ENCODE results near the gene CIBAR2.

The CIBAR2 gene

DNA sequence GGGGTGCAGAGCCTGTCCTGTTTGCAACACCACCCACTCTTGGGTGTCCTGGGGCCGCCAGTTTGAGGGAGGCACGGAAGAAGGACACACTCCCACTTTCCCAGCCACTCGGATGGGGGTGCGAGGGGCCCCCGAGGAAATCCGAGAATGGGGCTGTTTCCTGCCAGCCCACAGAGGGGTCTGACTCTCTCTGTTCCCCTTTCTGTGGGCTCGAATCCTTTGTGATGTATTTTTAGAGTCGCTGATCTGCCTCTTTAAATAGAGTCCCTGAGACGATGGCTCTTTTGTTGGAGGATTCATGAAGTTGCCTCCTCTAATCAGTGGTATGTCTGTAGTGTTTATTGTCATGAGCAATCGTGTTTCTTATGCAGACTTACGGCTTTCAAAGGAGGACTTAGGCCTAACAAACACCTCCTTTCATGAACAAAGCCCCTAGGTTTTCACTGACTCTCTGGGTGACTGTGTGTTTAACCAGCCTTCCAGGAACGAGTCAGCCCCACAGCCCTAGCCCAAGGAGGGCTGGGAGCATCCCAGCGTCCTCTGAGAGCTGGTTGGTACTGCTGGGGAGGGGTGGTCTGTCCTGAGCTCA, 29.1 kb downstream of the CIBAR2 start:
- DNase-seq (ENCODE audit: low read depth in 2 of 2) = no peak

DNA sequence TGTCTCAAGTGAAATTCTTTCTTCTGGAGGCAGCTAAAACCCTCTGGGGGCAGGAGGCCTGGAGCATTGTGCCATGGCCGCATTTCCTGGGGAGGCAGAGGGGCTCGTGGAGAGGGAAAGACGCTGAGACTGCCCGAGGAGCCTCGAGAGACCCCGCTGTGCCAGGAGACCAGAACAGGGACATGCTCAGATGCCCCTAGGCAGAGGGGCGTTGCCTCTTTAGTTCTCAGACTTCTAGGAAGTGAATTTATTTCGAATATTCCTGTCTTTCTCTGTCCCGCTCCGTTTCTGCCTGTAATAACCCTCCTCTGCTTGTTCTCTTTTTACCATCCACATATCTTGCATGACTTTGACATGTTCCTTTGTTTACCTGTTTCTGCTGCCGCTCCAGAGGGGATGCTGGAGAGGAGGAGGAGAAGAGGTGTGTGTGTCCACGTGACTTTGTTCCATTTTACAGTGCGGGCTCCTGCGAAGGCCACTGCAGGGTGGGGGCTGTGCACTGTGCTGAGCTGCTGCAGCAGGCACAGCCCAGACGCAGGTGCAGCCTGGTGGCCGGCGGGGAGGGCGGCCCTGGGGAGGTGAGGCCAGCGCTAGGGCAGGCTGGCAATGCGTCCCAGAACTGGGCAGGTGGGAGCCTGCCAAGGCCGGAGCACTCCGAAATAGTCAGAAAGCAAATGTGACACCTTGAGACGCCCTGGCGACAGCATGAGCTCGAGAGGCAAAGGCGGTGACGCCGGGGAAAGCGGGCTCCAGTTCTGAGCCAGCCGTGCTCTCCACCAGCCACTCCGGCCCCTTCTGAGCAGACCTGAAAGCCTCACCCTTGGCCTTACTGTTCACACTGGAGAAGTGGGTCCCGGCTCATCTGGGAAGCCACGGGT, 29.9 kb downstream of the CIBAR2 start:
- DNase-seq (ENCODE audit: low read depth in 2 of 2) = no peak

DNA sequence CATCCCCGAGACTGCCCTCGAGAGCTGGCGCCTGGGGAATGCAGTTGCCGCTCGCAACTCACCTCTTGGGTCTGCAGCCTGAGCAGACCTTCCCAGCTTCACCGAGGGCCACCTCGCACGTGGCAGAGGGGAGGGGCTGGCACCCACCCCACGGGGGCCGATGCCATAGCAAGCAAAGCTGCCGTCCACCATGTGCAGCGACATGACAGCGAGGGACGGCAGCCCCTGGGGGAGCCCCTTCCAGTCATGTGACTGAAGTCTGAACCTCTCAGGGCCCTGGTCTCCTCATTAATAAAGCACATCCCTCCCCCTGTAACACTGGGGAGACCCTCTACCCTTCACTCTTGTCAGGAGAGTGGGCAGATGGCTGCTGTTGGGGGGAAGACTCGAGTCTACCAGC, 30.5 kb downstream of the CIBAR2 start:
- no peak for DNase-seq (ENCODE audit: low read depth in 2 of 2)

DNA sequence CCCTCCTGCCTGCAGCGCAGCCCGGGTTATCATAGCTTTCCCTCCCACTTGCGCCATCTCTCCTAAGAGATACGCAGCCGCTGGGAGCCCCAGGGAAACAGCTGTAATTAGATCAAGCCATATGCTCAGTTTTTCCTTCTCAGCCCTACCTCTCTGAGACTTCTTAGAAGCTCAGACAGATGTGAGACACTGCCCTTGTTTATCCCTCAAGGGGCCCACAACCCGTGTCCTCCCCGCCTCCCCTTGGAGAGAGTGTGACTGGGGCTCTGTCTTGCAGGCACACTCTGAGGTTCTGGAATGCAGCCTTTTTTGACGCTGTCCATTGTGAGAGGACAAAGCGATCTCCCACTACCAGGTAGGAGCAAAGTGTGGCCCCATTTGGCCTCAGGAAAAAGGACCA, 31.2 kb downstream of the CIBAR2 start:
- no peak for DNase-seq (ENCODE audit: low read depth in 2 of 2)

DNA sequence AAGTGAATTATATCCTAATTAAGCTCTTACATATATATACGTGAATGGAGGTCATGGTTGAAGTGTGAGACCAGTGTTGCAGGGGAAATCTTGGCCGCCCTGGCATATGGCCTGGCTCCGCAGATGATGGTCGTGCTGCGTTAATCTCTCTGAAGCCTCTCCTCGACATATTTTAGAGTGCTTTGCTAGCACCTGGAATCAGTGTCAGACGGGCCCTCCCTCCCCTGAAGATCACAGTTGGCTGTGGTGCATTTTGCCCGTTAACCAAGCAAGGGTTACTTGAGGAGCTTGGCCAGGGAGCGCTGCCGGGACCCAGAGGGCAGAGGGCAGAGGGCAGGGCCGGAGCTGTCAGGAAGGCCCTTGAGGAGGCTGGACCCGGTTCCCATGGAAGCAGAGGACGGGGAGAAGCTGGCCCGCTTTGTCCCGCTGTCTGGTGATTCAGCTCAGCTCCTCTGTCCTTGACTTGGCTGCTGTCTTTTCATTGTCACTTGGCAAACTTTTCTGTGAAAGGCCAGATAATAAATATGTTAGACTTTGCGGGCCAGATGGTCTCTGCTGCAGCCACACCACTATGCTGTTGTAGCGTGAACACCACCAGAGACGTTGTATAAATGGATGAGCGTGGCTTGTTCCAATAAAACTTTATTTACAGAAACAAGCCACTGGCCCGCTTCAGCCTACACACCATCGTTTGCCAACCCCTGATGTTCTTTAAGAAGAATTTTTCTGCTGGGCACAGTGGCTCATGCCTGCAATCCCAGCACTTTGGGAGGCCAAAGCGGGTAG, 32.3 kb downstream of the CIBAR2 start:
- DNase-seq (ENCODE audit: low read depth in 2 of 2) = no peak

DNA sequence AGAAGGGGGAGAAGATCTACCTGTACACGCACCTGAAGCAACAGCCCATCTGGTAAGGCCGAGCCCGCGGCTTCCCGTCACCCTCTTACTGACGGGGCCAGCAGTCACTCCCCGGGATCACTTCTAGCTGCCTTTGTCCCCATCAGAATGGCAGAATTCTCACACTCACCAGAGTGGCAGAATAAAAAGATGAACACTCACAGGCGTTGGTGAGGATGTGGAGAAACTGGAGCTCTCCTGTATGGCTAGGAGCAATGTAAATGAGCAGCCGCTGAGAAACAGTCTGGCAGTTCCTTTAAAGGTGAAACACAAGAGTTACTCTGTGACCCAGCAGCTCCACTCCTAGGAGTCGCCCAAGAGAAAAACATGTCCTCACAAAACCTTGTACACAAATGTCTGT, 33.3 kb downstream of the CIBAR2 start:
- DNase-seq (ENCODE audit: low read depth in 2 of 2) = no peak

DNA sequence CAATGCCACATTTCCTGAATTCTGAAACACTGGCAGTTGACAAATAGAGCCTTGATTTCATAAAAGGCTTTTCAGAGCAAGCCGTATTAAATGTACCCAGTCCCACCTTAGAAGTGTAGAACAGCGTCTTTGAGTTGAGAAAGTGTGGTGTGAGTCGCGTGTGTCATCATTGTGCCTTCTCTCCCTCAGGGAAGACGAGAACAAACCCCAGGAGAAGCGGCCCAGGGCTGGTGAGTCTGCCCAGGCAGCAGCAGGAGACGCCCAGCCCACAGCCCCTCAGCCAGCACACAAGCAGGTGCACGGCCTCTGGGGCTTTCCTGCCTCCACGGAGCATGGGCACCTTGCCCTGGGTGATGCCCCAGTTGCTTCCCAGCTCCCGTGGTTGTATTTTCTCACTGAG, 34.0 kb downstream of the CIBAR2 start:
- no peak for DNase-seq (ENCODE audit: low read depth in 2 of 2)

DNA sequence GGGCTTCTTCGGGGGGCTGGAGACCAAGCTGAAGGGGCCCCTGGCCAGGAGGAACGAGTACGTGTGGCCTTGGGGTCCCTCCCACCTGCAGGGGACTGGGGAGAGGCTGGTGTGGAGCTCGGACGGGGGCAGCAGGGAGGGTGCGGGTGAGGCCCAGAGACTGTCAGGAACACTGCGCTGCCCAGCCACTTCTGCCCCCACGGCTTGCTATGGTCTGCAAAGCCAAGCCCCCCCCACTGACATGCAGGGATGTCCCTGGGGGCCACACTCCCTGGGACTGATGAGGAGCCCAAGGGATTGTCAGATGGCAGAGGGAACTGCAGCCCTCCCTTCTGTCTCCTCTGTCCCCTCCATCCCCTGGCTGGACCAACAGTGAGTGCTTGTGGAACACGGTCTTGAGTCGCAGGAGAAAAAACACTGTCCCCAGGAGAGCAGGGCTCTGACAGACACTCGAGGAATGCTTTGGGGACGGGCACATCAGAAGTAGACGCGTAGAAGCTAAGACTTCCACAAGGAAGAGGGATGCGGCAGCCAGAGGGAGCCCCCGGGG, 34.6 kb downstream of the CIBAR2 start:
- DNase-seq (ENCODE audit: low read depth in 2 of 2) = no peak

DNA sequence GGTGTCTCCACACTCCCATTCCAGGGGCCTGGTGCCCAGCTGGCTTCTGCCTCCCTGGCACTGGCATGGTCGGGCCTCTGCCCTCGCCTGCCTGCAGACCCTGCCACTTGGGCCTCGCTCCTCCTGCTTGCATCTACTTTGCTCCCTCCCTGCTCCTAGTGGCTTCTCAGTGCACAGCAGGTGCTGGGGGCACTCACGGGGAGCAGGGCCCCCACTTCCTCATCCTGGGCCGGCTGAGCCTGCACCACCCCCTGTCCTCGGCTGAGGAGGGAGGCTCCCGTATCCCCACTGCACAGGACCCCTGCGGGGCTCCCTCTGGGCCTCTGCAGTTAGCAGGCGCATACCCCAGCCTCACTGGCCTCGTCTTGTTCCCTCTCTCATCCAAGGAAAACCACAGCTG, 35.2 kb downstream of the CIBAR2 start:
- DNase-seq (ENCODE audit: low read depth in 2 of 2) = no peak

DNA sequence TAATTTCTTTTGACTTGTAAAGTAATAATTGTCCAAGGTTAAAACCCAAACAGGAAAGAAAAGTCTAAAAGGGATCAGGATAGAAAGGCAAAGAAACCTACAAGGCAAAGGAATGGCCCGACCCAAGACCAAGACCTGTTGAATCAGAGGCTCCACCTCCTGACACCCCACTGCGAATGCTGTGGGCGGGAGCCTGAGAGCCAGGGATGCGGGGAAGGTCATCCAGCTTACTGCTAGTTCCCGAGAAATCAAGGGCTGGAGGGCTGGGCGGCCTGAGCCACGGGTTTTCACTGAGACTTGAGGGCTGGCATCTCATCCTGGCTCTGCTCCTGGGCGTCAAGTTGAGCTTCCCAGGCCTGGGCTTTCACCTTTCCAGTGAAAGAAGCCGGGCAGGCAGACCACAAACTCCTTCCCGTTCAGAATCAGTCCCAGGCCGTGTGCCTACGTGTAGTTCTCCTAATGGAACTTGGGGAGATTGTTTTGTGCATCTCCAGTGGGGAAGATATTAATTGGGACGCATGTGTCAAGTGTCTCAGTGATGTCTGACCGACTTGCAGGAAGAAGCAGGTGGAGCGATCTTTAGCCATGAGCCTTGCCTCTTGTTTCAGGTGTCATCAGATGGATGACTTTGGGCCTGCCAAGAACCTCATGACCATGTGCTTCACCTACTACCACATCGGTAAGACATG, 36.9 kb downstream of the CIBAR2 start:
- DNase-seq (ENCODE audit: low read depth in 2 of 2) = no peak

DNA sequence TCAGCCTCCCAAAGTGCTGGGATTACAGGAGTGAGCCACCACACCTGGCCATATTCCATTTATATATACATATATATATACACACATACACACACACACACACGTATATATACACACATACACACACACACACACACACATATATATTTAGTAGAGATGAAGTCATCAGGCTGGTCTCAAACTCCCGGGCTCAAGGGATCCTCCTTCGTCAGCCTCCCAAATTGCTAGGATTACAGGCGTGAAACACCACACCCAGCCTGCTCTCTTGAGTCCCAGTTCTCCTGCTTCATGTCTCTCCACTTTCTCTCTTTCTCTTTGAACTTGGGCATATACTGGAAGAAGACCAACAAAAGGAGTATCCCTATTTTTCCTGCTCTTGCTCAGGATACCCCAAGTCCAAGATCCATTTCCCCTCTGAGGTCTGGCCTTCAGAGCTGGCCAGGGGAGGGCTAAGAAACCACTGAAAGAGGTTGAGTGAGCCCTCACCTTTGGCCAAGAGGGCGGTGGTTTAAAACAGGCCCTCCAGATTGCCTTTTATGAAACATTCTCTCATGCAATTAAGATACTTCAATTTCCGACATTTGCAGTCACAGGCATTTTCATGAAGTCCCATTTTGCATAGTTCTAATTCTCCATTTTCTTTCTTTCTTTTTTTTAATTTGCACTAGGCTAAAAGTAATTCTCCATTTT, 37.9 kb downstream of the CIBAR2 start:
- DNase-seq (ENCODE audit: low read depth in 2 of 2) = no peak

DNA sequence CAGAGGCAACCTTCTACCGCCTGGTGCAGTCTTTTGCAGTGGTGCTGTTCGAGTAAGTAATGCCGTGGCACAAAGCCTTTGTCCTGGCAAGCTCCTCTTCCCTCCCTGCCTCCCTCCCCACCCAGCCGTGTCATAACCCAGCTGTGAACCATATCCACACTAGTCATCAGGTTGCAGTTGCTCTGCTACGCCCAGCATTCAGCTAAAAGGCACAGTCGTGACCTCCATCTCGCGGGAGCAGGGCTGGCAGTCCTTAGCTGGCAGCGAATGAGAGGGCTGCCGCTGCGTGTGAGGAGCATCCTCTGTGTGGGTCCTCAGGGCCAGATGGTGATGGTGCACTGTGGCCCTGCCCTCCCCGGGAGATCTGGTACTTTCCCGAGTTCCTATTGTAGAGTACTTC, 39.3 kb downstream of the CIBAR2 start:
- DNase-seq (ENCODE audit: low read depth in 2 of 2) = no peak

DNA sequence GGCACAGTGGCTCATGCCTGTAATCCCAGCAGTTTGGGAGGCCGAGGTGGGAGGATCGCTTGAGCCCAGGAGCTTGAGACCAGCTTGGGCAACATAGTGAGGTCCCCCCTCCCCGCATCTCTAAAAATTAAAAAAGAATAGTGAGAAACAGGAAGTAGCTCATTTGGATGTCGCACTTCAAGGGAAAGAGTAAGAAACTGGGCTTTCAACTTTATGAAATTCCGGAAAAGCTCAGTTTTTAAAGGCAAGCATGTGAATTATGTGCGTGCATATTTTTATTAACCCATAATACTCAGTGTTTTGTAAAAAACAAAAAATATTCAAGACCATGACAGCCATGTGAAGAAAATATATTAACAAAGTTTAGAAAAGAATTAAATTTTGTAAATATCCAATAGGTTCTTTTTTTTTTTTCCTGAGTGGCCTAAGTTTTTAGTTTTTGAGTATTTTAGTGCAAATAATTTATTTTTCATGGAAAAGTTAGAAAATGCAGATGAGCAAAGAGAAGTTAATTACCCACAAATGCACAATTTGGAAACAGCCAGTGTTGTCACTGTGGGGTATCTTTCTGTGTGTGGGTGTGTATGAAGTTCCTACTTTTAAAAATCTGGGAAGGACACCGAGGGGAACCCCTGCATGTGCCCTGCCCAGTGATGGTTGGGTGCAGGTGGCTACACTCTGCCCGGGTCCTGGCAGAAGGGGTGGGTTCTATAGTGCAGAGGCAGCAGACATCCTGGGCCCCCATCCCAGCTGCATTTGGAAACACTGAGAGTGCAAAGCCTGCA, 40.0 kb downstream of the CIBAR2 start:
- DNase-seq (ENCODE audit: low read depth in 2 of 2) = no peak

DNA sequence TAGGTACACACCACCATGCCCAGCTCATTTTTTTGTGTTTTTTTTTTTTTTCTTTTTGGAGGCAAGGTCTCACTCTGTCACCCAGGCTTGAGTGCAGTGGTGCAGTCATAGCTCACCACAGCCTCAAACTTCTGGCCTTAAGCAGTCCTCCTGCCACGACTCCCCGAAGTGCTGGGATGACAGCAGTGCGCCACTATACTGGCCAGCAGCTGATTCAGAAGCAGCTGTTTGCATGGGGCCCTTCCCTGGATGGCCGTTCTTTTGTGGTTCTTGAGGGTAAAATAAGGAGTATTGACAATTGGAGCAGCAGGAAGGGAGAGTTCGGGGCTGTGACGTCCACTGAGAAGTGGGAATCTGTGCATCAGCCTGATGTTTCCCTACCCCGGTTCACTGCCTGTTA, 43.1 kb downstream of the CIBAR2 start:
- no peak for DNase-seq (ENCODE audit: low read depth in 2 of 2)

DNA sequence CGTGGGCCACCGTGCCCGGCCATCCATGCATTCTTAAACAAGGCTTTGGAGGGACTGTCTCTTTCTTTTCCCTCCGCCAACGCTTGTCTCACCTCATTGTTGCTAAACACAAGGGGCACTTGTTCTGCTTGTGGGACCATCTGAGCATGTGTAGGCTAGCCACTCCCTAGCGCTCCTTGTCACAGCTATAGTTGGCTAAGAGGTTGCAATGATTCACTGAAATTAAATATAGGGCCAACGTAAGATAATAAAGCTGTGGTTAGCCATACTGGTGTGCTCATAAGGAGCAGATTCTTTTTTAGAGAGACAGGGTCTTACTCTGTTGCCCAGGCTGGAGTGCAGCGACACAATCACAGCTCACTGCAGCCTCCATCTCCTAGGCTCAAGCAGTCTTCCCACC, 43.5 kb downstream of the CIBAR2 start:
- DNase-seq (ENCODE audit: low read depth in 2 of 2) = no peak

DNA sequence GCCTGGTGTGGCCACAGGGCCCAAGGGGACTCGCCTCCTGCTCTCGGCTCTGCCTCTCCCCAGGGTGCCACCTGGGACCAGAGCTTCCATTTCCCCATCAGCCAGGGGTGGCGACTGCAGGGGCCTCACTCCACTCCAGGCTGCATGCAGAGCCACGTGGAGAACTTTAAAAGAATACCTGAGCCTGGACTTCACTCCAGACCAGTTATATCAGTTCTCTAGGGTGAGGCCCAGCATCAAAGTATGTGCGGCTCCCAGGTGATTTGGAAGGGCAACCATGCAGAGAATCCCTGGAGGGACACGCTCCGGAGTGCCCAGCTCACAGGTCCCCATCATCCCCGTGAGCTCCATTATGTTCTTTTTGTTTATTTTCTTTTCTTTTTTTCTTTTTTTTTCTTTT, 44.8 kb downstream of the CIBAR2 start:
- DNase-seq (ENCODE audit: low read depth in 2 of 2) = no peak

DNA sequence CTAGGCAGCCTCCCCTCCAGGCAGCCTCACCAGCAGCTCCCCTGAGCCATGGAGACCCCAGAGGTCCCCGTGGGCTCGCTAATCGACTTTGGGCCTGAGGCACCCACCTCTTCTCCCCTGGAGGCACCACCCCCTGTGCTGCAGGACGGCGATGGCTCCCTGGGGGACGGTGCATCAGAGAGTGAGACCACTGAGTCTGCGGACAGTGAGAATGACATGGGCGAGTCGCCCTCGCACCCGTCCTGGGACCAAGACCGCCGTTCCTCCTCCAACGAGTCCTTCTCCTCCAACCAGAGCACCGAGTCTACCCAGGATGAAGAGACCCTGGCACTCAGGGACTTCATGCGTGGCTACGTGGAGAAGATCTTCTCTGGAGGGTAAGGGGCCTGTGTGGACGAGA, 45.2 kb downstream of the CIBAR2 start:
- no peak for DNase-seq (ENCODE audit: low read depth in 2 of 2)

DNA sequence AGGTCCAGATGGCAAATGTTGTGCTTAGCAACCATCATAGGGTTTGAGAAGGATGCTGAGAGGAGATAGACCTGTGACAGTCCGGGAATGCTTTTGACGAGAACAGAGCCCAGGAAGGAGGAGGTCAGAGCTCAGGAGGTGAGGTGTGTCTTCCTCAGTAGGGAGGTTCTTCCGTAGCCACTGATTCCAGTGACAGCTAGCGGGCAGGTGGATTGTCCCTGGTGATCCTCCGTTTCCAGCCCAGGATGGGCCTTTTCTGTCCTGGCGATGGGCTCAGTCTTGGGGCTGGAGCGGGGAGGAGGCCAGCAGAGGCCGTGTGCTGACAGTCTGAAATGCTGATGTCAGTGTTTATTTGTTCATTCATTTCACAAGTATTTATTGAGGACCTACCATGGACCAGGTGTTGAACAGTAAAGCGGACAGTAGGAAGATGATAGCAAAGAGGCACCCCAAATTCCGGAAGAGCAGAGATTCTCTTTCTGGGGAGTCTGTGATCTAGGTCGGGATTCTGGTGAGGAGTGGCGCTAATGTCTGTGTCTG, 45.9 kb downstream of the CIBAR2 start:
- DNase-seq (ENCODE audit: low read depth in 2 of 2) = no peak

DNA sequence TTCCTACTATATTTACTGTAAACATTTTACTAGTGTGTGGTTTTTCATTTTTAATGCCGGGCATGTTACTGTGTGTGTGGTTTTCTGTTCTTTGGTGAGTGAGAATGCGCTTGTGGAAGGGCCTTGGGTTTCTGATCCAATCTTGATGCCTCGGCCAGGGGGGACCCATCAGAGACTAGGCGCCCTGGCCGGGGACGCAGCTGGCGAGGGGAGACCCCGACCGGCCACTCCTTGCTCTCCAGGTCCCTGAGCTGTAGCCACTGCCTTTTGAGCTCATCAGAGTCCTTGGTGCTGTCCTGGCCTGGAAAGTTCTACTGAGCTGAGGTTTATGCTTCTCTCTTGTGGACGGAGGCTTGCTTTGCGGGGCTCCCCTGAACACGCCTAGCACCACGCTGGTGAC, 47.2 kb downstream of the CIBAR2 start:
- no peak for DNase-seq (ENCODE audit: low read depth in 2 of 2)

DNA sequence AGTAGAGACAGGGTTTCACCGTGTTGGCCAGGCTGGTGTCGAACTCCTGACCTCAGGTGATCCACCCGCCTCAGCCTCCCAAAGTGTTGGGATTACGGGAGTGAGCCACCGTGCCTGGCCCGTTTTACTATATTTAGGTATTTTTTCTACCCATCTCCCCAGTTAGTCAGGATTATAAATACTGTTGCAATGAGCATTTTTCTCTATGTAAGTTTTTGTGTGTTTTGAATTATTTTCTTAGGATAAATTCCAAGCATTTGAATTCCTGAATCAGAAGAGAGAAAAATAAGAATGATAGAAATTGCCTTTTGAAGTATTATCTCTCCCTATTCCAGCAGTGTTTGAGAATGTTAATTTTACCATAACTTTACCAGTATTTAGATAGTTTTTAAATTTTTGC, 48.1 kb downstream of the CIBAR2 start:
- no peak for DNase-seq (ENCODE audit: low read depth in 2 of 2)

Data from stimulated activated CD8-positive, alpha-beta memory T cell treated with anti-CD3 and anti-CD28 coated beads, Interleukin-15, amount 100 ng/mL, for 48 hours (primary cell).